Choroid plexus epithelial cell (primary cell): ENCODE data around the gene FAM181A.

ENCODE experiments used
- DNase-seq: peaks from one replicate; pipeline ENCODE4 v3.0.0-alpha.2; 2010; ENCODE audit warnings: low read depth
- H3K4me3 ChIP-seq: 2 replicates; pipeline ENCODE4 v1.5.1; 2011; ENCODE audit warnings: low read depth, mild to moderate bottlenecking, control low read depth, low read length, moderate library complexity
- CTCF ChIP-seq: conservative IDR thresholded peaks from 2 replicates; pipeline ENCODE4 v1.5.1; 2011; ENCODE audit warnings: low read depth, mild to moderate bottlenecking, control low read depth, inconsistent platforms, low read length, moderate library complexity

Gene FAM181A

GRCh38 chr14:93926873-93927799, at the start of gene FAM181A:
Gene FAM181A, plus strand, starts transcription at chr14:93927344. Its CDS starts 942 bp downstream, at chr14:93928286.
- no peak for DNase-seq
- H3K4me3 ChIP-seq = no peak within 1 kb of the TSS
- no peak for TF ChIP-seq CTCF

DNA sequence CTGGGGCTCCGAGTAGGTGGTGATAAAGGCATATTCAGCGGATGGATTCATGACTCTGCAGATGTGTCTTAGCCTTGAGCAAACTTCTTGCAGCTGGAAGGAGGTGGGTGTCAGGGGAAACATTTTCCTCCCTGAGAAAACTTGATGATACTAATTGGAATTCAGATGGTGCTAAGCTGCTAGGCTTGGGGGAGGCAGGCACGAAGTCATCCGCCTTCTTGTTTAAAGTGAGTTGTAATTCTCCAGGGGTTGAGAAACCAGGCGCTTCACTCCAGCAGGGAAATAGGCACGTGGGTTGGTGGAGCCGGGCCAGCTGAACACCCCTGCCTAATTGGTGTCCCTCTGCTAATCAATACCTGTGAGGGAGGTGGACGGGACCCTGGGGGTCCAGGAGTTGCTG, 48.9 kb upstream of the FAM181A start:
- TF ChIP-seq CTCF = no peak
- H3K4me3 ChIP-seq = no peak overlapping the region
- no peak for DNase-seq

DNA sequence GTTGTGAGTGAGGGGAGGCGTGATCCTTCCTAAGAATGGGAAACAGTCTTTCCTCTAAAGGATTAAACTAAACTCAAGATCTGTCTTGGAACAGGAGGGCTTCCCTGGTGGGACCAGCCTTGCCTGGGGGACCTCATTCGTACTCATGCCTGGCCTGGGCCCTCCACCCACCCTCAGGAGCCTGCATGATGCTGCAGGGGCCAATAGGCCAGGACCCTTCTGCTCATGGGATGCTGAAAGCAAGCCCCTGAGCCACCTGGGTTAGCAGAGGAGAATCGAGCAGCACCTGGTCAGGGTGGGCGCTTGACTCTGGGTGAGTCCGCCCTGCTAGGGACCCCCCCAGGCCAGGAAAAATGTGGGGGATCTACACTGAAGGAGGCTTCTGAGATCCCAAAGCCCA, 48.3 kb upstream of the FAM181A start:
- no peak overlapping the region for H3K4me3 ChIP-seq
- DNase-seq = no peak
- no peak for TF ChIP-seq CTCF

DNA sequence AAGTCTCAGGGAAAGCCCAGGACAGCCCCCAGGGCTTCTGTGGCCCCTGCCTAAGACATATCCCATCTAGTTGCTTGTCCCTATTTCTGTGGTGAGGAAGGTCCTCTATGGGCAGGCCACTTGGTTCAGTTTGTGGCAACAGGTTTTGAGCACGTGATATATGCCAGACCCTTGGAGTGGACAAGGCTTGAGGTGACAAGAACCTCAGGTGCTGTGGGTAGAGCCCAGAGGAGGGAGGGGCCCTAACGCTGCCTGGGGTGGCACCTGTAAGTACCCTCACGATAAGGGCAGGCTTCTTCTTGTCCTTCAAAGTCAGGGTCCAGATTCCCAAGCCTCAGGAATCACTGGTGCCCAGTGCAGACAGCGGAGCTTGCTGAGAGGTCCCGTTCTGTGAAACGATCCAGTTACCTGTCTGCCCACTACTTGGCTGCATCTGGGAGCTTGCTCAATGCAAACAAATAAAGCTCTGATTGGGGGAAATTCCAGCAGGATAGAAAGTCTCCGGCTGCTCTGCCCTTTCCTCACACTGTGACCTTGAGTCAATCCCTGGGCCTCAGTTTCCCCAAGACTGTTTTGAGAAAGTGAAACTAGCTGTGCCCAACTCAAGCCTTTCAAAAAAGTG, 47.7 kb upstream of the FAM181A start:
- no peak overlapping the region for H3K4me3 ChIP-seq
- DNase-seq = no peak
- TF ChIP-seq CTCF = no peak

GRCh38 chr14:93880021-93880820, 46.9 kb upstream of the FAM181A start:
- TF ChIP-seq CTCF = no peak
- no peak overlapping the region for H3K4me3 ChIP-seq
- DNase-seq = peak; percentile 24

DNA sequence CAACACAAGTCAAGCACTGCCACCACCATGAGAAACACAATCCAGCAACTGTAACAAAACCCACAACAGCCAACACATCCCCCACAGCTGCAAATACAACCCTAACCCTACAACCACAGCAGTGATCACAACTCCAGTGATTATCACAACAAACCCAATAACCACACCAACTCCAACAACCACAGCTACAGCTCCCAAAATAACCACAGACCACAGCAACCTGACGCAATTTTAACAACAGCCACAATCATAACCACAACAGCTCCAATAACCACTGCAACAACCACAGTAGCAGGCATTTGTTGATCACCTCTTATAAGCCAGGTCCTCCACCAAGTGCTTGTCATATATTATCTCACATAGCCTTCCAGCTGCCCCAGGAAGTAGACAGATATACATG, 42.2 kb upstream of the FAM181A start:
- DNase-seq = no peak
- TF ChIP-seq CTCF = no peak
- H3K4me3 ChIP-seq = no peak overlapping the region
